Measurements from ENCODE around the gene AVEN.

DNA sequence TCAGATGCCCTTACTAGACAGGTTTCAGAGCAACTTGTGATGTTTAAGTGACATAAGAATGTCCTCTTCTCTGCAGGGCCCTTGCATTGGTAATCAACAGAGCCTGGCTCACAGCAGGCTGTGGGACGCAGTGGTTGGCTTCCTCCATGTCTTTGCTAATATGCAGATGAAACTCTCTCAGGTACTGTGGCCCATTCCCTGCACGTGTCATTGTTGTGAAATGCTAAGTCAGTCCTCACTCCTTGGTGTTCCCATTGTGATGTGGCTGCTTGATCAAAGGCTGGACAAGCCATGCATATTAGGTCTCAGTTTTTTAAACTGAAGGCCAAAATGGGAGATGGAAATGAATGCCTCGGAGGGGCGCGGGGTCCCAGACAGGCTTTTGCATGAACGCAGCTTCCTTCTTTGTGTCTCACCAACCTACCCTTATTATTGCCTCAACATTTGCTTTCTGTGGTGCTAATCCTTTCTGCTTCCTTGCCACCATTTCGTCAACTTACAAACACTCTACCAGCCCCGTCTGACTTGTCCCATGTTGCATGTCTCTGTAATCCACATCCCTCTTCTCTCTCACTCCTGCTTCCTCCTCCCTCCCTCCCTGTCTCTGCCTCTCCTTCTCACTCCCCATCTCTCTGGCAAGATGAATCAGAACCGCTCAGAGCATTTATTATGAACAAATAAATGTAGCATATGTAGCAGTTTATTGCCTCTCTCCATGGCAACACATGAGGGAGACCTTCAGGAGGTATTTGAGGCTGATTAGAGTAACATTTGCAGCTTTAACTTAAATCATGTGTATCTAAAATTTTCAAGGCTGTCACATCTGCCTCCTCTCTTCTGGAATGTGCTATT lies 203.9 kb downstream of the AVEN start:
- no peak for TF ChIP-seq POLR2A (IDR thresholded peaks at IDR 0.05)
- TF ChIP-seq, protein P1, sequence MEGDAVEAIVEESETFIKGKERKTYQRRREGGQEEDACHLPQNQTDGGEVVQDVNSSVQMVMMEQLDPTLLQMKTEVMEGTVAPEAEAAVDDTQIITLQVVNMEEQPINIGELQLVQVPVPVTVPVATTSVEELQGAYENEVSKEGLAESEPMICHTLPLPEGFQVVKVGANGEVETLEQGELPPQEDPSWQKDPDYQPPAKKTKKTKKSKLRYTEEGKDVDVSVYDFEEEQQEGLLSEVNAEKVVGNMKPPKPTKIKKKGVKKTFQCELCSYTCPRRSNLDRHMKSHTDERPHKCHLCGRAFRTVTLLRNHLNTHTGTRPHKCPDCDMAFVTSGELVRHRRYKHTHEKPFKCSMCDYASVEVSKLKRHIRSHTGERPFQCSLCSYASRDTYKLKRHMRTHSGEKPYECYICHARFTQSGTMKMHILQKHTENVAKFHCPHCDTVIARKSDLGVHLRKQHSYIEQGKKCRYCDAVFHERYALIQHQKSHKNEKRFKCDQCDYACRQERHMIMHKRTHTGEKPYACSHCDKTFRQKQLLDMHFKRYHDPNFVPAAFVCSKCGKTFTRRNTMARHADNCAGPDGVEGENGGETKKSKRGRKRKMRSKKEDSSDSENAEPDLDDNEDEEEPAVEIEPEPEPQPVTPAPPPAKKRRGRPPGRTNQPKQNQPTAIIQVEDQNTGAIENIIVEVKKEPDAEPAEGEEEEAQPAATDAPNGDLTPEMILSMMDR (IDR thresholded peaks at IDR 0.05) = no peak

Measured in right lobe of liver (tissue), 4 donors.